ENCODE results near the gene TEX52.

- TF ChIP-seq, protein P1, sequence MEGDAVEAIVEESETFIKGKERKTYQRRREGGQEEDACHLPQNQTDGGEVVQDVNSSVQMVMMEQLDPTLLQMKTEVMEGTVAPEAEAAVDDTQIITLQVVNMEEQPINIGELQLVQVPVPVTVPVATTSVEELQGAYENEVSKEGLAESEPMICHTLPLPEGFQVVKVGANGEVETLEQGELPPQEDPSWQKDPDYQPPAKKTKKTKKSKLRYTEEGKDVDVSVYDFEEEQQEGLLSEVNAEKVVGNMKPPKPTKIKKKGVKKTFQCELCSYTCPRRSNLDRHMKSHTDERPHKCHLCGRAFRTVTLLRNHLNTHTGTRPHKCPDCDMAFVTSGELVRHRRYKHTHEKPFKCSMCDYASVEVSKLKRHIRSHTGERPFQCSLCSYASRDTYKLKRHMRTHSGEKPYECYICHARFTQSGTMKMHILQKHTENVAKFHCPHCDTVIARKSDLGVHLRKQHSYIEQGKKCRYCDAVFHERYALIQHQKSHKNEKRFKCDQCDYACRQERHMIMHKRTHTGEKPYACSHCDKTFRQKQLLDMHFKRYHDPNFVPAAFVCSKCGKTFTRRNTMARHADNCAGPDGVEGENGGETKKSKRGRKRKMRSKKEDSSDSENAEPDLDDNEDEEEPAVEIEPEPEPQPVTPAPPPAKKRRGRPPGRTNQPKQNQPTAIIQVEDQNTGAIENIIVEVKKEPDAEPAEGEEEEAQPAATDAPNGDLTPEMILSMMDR (IDR thresholded peaks at IDR 0.05; ENCODE audit: low read depth, low read length, missing input control), result no peak
- TF ChIP-seq GABPA (IDR thresholded peaks at IDR 0.05 in 1 of 2, conservative IDR thresholded peaks at IDR 0.05 in 1 of 2), result no peak
- TF ChIP-seq ATF3 (IDR thresholded peaks at IDR 0.05), result no peak
- TF ChIP-seq NR2F2 (IDR thresholded peaks at IDR 0.05), result no peak
- TF ChIP-seq EGR1 (IDR thresholded peaks at IDR 0.05; ENCODE audit: low read depth in 2 of 2), result no peak
Observed at GRCh38 chr12:2864198-2864597, 7.4 kb upstream of the TEX52 start.

All from liver (tissue), 3 donors.